ENCODE results near the gene FAM53A. TPM values are rescaled to one million over a fixed set of nuclear protein-coding genes. Genes with fewer than 3 reads are reported as not detected.

FAM53A gene
- total RNA-seq, 1 donor from 2014 or later, result not detected

- DNase-seq (ENCODE audit: low spot score), result no peak
Measured at GRCh38 chr4:1623821-1624518, 60.1 kb downstream of the FAM53A start.

- DNase-seq (ENCODE audit: low spot score), result no peak
Measured at GRCh38 chr4:1623400-1623799, 60.7 kb downstream of the FAM53A start.

GRCh38 chr4:1622956-1623355 lies 61.2 kb downstream of the FAM53A start:
- no peak for DNase-seq (ENCODE audit: low spot score)

- no peak for DNase-seq (ENCODE audit: low spot score)
Measured at GRCh38 chr4:1622238-1622637, 61.9 kb downstream of the FAM53A start.

- no peak for DNase-seq (ENCODE audit: low spot score)
Measured at GRCh38 chr4:1621526-1621925, 62.6 kb downstream of the FAM53A start.

GRCh38 chr4:1619151-1619672 lies 64.9 kb downstream of the FAM53A start:
- DNase-seq (ENCODE audit: low spot score), result no peak

GRCh38 chr4:1618438-1618837 lies 65.7 kb downstream of the FAM53A start:
- no peak for DNase-seq (ENCODE audit: low spot score)

GRCh38 chr4:1616557-1616930 lies 67.6 kb downstream of the FAM53A start:
- no peak for DNase-seq (ENCODE audit: low spot score)

- no peak for DNase-seq (ENCODE audit: low spot score)
Measured at GRCh38 chr4:1615786-1616556, 68.1 kb downstream of the FAM53A start.

GRCh38 chr4:1614854-1615595 lies 69.1 kb downstream of the FAM53A start:
- no peak for DNase-seq (ENCODE audit: low spot score)

- no peak for DNase-seq (ENCODE audit: low spot score)
Measured at GRCh38 chr4:1614502-1614853, 69.6 kb downstream of the FAM53A start.

GRCh38 chr4:1614049-1614448 lies 70.1 kb downstream of the FAM53A start:
- no peak for DNase-seq (ENCODE audit: low spot score)

GRCh38 chr4:1613099-1613495 lies 71.0 kb downstream of the FAM53A start:
- DNase-seq (ENCODE audit: low spot score), result no peak

- DNase-seq (ENCODE audit: low spot score), result no peak
Measured at GRCh38 chr4:1612278-1613098, 71.6 kb downstream of the FAM53A start.

GRCh38 chr4:1611501-1611870 lies 72.6 kb downstream of the FAM53A start:
- DNase-seq (ENCODE audit: low spot score), result no peak

- DNase-seq (ENCODE audit: low spot score), result no peak
Measured at GRCh38 chr4:1610791-1611500, 73.2 kb downstream of the FAM53A start.

- DNase-seq (ENCODE audit: low spot score), result no peak
Measured at GRCh38 chr4:1609901-1610790, 74.0 kb downstream of the FAM53A start.

GRCh38 chr4:1608821-1609500 lies 75.2 kb downstream of the FAM53A start:
- DNase-seq (ENCODE audit: low spot score), result no peak

GRCh38 chr4:1608196-1608820 lies 75.8 kb downstream of the FAM53A start:
- DNase-seq (ENCODE audit: low spot score), result no peak

All from umbilical cord (tissue), 2 donors.